Endodermal cell (in vitro differentiated cells): ENCODE data around the gene RAE1. TPM values are rescaled to one million over a fixed set of nuclear protein-coding genes. Genes with fewer than 3 reads are reported as not detected.
A peak's percentile ranks its signal among the peaks of the same experiment; 100 is the strongest.

ENCODE experiments used
- DNase-seq: peaks from one replicate; pipeline ENCODE4 v3.0.0-alpha.2; 2017
- H3K27ac ChIP-seq: 2 replicates; pipeline ENCODE4 v1.5.1; 2013; ENCODE audit warnings: mild to moderate bottlenecking, low read depth, low read length, moderate library complexity
- H3K27me3 ChIP-seq: 2 replicates; pipeline ENCODE4 v1.6.1; 2013; ENCODE audit warnings: mild to moderate bottlenecking, low read length, moderate library complexity; ENCODE audit not compliant: insufficient read depth, control insufficient read depth, poor library complexity, severe bottlenecking
- H3K36me3 ChIP-seq: 2 replicates; pipeline ENCODE4 v1.7.0; 2013; ENCODE audit warnings: mild to moderate bottlenecking, low read length, moderate library complexity; ENCODE audit not compliant: control insufficient read depth, insufficient read depth
- H3K4me1 ChIP-seq: one replicate; pipeline ENCODE4 v1.7.0; 2013; ENCODE audit warnings: low read length; ENCODE audit not compliant: control insufficient read depth, insufficient read depth
- H3K4me3 ChIP-seq: 2 replicates; pipeline ENCODE4 v1.5.1; 2013; ENCODE audit warnings: mild to moderate bottlenecking, low read length, moderate library complexity
- H3K9ac ChIP-seq: 2 replicates; pipeline ENCODE4 v1.6.1; 2013; ENCODE audit warnings: mild to moderate bottlenecking, low read length, moderate library complexity; ENCODE audit not compliant: poor library complexity, severe bottlenecking; ENCODE audit errors: extremely low read depth
- H3K9me3 ChIP-seq: 2 replicates; pipeline ENCODE4 v1.6.1; 2013; ENCODE audit warnings: mild to moderate bottlenecking, low read length, moderate library complexity; ENCODE audit not compliant: control insufficient read depth
- H3K27ac Mint-ChIP-seq: 2 replicates; pipeline ENCODE4 v1.8.0; 2020; ENCODE audit warnings: mixed read lengths
- H3K27me3 Mint-ChIP-seq: 2 replicates; pipeline ENCODE4 v1.8.0; 2021; ENCODE audit warnings: mild to moderate bottlenecking, mixed read lengths; ENCODE audit not compliant: insufficient read depth
- H3K36me3 Mint-ChIP-seq: 2 replicates; pipeline ENCODE4 v1.8.0; 2020; ENCODE audit warnings: low read depth, mixed read lengths
- H3K4me1 Mint-ChIP-seq: 2 replicates; pipeline ENCODE4 v1.8.0; 2020; ENCODE audit warnings: mixed read lengths
- H3K4me3 Mint-ChIP-seq: 2 replicates; pipeline ENCODE4 v1.8.0; 2020; ENCODE audit warnings: mild to moderate bottlenecking, moderate library complexity, mixed read lengths
- H3K9me3 Mint-ChIP-seq: 2 replicates; pipeline ENCODE4 v1.8.0; 2020; ENCODE audit warnings: mild to moderate bottlenecking, mixed read lengths
- WGBS, 2 experiments: methylation state at CpG; one replicate each; pipeline versions ENCODE4 v1.1.5 to v1.1.7; 2013; ENCODE audit warnings: missing lambda C conversion rate in 2 of 2, mixed read lengths in 1 of 2; ENCODE audit not compliant: insufficient coverage in 1 of 2, insufficient read length in 1 of 2; 5-methylcytosine and 5-hydroxymethylcytosine counted together
- total RNA-seq, 2 donors: library from RNA; stranded (reverse); fragmentation: NEBNext Ultra II Directional in 1 of 2; extraction: Animal tissue kit (Norgen Biotek cat#: 25700) in 1 of 2; gene quantifications; 2 replicates in 1 of 2; 3 replicates in 1 of 2; pipeline ENCODE4 v1.2.1, GENCODE V29; 2021
- TF ChIP-seq, protein P1 (sequence below): fragments of 200-600 bp; sonication (generic); conservative IDR thresholded peaks from 2 replicates; pipeline ENCODE4 v1.5.0; 2021; ENCODE audit warnings: antibody characterized with exemption, mild to moderate bottlenecking

The RAE1 gene
- total RNA-seq, 2 donors from 2014 or later, result 41.2 to 43.8 TPM

DNA sequence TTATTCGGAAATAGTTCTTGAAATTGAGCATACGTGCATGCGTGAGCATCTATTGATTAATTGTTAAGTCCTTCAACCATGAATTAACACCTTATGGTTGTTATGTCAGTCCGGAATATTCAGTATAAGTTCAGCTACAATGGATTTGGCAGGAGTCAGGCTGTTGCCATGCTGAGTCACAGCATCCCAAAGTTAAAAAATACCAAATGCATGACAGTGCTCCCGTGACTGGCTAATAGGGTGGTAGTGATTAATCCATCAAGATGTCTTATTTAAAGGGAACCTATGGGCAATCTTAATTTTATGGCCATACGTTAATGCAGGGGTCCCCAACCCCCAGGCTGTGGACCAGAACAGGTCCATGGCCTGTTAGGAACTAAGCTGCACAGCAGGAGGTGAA, 10.5 kb downstream of the RAE1 start:
- no peak overlapping the region for H3K4me3 Mint-ChIP-seq
- peaks cover 26% of the 10 kb centered on the region for H3K36me3 Mint-ChIP-seq
- H3K36me3 ChIP-seq, result peaks cover 13% of the 10 kb centered on the region

DNA sequence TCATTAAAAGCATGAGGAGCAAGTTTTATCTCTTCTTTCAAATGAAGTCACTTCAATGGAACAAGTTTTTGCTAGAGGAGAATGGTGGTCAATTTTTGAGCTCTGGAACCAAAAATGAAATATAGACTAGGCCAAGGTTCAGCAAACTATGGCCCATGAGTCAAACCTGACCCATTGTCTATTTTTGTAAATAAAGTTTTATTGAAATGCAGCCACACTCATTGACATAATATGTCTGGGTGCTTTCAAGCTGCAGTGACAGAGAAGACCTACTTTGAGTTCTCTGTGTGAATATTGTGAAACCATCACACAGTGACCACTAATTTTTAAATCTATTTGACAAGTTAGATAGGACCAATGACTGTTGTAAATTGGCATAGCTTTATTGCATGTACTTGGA, 13.4 kb downstream of the RAE1 start:
- Mint-ChIP-seq H3K27ac (no peak overlapping the region), H3K36me3 (peaks cover 46% of the 10 kb centered on the region), H3K9me3 (peaks cover 5% of the 10 kb centered on the region), H3K27me3 (no peaks in the 10 kb centered on the region), H3K4me3 (no peak overlapping the region), H3K4me1 (no peaks in the 10 kb centered on the region)
- Histone ChIP-seq H3K27ac (no peak overlapping the region), H3K27me3 (no peaks in the 10 kb centered on the region), H3K9ac (no peak overlapping the region), H3K36me3 (peaks cover 40% of the 10 kb centered on the region), H3K4me3 (no peak overlapping the region), H3K4me1 (no peaks in the 10 kb centered on the region), H3K9me3 (peaks cover 15% of the 10 kb centered on the region)
- TF ChIP-seq, protein P1, sequence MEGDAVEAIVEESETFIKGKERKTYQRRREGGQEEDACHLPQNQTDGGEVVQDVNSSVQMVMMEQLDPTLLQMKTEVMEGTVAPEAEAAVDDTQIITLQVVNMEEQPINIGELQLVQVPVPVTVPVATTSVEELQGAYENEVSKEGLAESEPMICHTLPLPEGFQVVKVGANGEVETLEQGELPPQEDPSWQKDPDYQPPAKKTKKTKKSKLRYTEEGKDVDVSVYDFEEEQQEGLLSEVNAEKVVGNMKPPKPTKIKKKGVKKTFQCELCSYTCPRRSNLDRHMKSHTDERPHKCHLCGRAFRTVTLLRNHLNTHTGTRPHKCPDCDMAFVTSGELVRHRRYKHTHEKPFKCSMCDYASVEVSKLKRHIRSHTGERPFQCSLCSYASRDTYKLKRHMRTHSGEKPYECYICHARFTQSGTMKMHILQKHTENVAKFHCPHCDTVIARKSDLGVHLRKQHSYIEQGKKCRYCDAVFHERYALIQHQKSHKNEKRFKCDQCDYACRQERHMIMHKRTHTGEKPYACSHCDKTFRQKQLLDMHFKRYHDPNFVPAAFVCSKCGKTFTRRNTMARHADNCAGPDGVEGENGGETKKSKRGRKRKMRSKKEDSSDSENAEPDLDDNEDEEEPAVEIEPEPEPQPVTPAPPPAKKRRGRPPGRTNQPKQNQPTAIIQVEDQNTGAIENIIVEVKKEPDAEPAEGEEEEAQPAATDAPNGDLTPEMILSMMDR, result no peak
- no peak for DNase-seq

More for the DNA sequence above, 10.5 kb downstream of the RAE1 start:
- Mint-ChIP-seq H3K27me3 (no peaks in the 10 kb centered on the region), H3K4me1 (no peaks in the 10 kb centered on the region), H3K9me3 (peaks cover 5% of the 10 kb centered on the region), H3K27ac (no peak overlapping the region)
- peaks cover 15% of the 10 kb centered on the region for H3K9me3 ChIP-seq
- H3K27me3 ChIP-seq, result no peaks in the 10 kb centered on the region
- H3K27ac ChIP-seq, result no peak overlapping the region
- peak; percentile 26 for DNase-seq
- TF ChIP-seq, protein P1, result no peak
- H3K4me3 ChIP-seq, result no peak overlapping the region
- no peaks in the 10 kb centered on the region for H3K4me1 ChIP-seq
- WGBS, 2 experiments, result 97% methylated on average over 4 to 6 of the region's 6 CpGs
- H3K9ac ChIP-seq, result no peak overlapping the region

DNA sequence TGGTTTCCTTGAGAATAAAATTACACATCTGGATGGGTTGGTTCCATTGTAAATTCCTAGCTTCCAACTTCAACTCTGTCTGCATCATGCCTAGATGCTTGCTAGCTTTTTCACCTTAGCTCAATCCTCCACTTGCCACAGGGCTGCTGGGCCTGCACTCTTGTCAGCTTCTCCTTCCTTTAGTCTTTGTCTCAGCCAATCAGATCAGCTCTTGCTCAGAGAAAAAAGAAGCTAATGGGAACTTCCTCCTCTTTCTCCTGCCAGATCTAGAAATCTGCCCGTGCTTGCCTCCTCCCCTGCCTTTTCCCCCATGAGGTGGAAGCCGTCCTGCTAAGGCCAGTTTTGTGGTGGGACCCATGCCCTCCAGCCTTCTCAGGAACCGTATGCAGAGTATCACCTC, 18.5 kb downstream of the RAE1 start:
- TF ChIP-seq, protein P1, result no peak
- no peak for DNase-seq
- Mint-ChIP-seq H3K9me3 (no peaks in the 10 kb centered on the region), H3K27ac (no peak overlapping the region), H3K4me1 (no peaks in the 10 kb centered on the region), H3K4me3 (no peak overlapping the region), H3K36me3 (peaks cover 80% of the 10 kb centered on the region), H3K27me3 (no peaks in the 10 kb centered on the region)
- H3K4me1 ChIP-seq, result no peaks in the 10 kb centered on the region
- no peak overlapping the region for H3K4me3 ChIP-seq
- H3K27ac ChIP-seq, result no peak overlapping the region
- no peaks in the 10 kb centered on the region for H3K27me3 ChIP-seq
- peaks cover 92% of the 10 kb centered on the region for H3K36me3 ChIP-seq
- H3K9ac ChIP-seq, result no peak overlapping the region
- H3K9me3 ChIP-seq, result no peaks in the 10 kb centered on the region
- WGBS, 2 experiments, result 90 to 100% methylated on average over 2 to 3 of the region's 3 CpGs
